Measurements from ENCODE around the gene EPSTI1.

The EPSTI1 gene

DNA sequence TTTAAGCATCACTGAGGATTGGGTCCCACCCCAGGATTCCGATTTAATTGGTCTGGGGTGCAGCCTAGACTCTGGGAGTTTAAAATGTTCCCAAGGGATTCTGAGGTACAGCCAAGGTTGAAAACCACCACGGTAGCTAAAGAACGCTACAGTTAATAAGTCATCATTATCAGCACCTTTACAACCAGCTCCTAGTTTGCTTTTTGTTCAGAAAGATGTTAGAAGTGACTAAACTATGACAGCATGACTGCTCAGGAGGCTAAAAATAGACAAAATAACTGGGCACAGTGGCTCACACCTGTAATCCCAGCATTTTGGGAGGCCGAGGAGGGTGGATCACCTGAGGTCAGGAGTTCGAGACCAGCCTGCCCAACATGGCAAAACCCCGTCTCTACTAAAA lies 11.7 kb upstream of the EPSTI1 start:
- DNase-seq, result no peak

DNA sequence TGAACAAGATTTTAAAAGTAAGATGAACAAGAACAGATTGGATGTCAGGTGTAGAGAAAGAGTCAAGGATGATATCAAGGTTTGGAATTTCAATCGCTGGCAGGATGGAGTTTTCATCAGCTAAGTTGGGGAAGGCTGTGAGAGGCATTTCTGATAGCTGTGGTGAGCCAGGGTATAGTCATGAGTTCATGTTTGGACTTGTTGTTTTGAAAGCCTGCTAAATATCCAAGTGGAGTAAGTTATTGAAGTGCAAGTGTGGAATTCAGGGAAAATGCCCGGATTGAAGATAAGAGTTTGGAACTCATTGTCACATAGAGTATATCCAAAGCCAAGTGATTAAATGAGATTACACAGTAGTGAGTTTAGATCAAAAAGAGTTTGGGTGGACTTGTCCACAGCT lies 11.0 kb upstream of the EPSTI1 start:
- DNase-seq, result no peak

DNA sequence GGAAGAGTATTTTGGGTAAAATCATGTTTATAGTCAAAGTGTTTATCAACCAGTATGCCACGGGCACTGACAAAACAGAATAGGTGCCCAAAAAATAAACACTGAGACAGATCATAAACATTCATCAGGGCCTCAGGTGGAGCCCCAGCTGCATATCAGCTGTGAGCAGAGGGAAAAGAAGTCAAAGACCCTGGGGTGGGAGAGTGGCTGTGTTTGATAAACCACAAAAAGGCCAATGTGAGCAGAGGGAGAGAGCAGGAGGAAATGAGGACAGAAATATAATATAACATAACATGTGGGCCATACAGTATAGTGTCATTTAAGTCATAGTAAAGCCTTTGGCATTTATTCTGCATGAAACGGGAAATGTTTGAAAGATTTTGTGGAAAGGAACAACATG lies 10.0 kb upstream of the EPSTI1 start:
- DNase-seq, result no peak

DNA sequence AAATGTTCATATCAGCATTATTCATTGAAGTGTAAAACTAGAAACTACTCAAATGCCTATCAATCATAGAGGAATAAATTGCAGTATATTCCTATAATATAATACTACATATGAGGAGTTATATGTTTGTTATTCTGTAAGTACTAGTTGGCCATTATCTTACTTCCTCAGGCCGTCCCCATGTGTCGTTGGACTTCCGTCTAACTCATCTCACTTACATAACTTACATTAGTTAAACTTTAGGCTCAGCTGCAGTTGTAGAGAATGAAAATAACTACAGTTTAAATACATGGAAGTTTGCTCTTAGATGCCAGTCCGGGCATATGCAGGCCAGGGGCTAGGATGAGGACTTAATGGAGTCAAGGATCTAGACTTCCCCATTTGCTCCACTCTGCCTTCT lies 8.6 kb upstream of the EPSTI1 start:
- no peak for DNase-seq

DNA sequence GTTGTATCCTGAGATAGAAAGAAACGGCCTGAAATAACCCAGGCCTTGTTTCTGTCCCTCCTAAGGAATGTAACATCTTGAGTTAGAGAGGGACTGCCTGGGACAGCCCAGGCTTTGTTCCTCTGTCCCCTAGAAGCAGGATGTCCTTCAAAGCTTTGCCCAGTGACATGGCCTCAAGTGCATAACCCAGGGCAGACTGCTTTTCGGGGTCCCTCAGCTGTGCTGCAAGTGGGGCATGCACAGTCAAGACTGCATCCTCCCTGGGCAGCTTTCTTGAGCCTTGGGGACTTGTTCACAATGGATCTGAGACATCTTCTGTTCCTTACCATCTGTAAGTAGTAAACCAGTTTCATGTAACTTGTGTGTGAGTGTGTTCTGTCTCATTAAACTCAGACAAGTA lies 7.5 kb upstream of the EPSTI1 start:
- DNase-seq, result no peak

DNA sequence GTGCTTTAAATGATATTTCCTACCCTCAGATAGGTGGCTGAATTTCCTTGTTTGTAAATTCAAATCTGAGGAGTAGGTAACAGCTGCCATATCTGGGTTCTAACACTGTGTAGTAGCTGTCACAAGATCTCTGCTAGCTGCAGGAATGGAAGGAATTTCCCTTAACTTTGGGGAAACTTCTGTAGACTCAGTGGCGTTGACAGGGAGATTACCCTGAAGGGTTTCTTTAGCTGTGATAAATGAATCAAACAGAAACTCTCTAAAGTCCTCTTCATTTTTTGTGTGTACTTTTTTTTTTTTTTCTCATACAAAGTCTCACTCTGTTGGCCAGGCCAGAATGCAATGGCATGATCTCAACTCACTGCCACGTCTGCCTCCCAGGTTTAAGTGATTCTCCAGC lies 5.3 kb upstream of the EPSTI1 start:
- no peak for DNase-seq

DNA sequence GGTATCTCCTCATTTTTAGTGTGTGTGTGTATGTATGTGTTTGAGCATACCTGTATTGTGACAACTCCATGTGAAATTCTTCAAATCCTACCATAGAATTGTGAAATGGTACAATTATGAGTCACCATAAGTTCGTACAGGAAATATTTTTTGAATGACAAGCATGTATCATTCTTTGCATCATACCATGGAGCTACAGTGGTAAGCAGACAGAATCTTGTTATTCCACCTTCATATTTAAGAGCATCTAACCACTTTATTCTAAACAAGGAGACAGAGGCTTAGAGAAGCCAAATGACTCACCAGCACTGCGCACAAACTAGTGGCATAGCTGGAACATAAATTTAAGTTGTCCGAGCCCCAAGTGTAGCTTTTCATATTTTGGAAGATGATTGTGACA lies 4.5 kb upstream of the EPSTI1 start:
- DNase-seq, result peak; percentile 11

DNA sequence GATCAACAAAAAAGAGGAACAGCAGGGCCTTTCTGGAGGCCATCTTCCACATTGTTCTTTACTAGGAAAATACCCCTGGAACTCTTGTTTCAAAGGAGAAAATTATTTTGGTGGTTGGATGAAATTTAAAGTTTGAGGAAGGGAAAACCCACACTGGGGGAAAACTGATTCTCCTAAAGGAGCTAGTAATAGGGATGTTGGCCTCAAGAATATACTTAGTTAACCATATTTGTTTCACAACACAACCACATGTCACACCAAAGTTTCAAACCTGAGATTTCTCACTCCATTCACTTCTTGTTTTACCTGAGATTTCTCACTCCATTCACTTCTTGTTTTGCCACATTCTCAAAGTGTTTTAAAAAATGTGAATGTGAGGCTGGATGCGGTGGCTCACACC lies 2.8 kb upstream of the EPSTI1 start:
- DNase-seq, result no peak

DNA sequence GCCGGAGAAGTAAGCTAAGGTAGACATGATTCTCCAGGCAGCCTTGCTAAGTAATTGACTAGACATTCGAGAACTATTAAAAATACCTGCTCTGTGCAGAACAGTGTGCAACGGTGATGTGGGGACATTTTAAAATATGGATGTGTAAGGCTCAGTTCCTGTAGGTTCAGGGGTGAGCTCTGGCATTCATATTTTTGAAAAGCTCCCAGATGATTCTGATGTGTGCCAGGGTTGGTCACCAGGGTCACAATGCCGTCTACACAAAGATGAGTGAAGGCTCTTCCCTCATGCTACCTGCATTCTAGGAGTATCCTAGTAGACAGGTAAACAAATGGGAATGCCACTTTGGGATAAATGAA lies 702 bp upstream of the EPSTI1 start:
- no peak for DNase-seq

DNA sequence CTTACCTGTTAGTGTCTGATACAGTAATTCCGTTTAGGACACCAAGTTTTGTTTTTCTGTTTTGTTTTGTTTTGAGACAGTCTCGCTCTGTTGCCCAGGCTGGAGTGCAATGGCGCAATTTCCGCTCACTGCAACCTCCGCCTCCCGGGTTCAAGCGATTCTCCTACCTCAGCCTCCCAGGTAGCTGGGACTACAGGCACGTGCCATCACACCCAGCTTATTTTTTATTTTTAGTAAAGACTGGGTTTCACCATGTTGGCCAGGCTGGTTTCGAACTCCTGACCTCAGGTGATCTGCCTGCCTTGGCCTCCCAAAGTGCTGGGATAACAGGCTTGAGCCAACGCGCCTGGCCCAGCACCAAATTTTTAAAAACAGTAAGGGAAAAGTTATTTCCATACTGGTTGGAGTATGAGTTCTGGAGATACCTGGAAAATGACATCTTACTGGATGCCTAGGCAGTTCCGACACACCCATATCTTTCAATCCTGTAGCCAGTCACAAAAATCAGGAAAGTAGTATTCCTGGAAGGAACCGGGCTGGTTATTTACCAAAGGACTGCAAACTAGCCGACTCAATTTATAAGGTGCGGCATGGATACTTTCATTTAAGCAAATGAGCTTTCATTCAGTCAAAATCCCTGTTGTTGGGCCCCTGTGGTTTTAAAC lies 676 bp downstream of the EPSTI1 start:
- peak; percentile 28 for DNase-seq

DNA sequence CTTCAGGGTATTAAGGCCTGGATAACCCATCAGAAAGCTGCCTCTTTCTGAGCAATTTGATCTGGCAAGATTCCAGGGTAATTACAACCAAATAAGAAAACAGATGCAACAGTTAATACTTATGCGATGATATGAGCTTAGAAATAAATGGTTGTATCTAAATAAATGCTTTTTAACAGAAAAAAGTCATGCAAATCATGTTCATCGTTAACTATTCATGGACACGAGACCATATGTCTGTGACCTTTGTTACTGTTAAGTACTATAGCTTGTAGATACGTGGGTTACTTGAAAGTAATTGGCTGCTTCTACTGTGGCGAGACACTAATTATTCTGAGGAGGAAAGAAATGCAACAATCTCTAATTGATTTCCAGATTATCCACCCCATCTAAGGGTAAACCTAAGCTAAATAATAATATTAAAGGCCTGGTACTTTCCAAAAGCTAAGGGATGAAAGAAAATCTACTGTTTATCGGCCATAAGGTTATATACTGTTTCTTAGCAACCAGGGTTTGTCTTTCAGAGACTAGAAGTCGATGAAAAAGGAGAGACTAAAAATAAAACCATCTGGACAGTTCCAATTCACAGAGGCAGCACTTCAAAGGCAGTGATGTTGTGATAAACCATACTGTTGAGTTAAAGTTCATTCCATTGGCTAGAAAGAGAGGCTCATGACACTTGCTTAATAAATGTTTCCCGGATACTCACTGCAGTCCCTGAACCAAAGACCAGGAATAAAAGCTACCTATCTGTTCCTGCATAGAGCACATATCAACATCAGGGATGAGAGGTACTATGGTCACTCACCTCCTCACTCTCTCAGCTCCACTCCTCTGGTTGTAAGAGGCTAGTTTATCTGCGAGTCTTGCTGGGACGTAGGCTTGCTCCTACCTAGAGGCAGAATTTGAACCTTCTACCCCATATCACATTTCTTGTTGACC lies 1.5 kb downstream of the EPSTI1 start:
- DNase-seq, result no peak

DNA sequence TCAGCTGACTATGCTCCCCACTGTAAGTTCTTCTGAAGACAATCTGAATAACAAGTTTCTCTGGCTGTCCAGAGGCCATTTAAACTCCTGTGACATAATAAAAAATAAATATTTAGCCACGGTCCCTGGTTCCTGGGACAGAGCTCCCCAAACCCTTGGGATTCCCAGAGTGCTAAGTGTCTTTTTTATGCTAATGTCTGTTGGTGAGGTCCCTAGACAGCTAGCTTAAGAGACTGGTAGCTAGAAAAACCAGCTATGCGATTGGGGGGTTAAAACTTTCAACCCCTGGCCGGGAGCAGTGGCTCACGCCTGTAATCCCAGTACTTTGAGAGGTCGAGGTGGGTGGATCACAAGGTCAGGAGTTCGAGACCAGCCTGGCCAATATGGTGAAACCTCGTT lies 5.9 kb downstream of the EPSTI1 start:
- no peak for DNase-seq

DNA sequence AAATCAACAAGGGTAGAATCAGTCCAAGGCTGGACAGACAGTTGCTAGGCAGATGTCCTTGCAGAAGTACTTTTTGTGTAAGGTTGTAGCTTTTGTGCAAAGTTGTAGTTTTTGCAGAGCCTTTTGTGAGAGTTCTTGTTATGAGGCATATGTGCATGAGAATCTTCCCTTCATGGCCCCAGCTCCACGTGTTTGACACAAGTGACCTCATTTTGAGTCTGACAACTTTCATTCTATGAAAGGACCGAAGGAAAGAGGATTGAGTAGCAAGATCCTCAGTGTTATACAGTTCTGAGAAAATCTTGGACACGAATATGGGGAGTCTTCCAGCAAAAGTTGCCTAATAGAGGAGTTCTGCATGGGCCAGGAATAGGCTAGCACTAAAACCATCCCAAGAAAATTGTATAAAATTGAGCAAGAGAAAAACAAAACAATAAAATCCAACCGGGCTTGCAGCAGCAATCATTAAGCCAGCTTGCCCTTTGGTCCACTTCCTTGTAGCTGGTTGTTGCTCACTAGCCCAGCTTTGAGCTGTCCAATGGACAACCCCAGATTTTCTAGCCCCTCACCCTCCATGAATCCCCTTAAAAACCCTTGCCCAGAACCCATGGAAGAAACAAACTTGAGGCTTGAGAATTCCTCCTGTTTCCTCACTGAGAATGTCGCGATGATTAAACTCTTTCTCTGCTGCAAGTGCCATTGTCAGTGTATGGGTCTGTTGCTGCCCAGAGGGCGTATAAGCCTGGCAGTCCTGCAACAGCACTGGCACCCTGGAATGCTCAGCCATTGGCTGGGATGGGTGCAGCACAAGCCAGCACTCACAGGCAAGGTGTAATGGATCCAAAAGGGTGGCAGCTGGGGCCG lies 6.5 kb downstream of the EPSTI1 start:
- DNase-seq, result no peak

DNA sequence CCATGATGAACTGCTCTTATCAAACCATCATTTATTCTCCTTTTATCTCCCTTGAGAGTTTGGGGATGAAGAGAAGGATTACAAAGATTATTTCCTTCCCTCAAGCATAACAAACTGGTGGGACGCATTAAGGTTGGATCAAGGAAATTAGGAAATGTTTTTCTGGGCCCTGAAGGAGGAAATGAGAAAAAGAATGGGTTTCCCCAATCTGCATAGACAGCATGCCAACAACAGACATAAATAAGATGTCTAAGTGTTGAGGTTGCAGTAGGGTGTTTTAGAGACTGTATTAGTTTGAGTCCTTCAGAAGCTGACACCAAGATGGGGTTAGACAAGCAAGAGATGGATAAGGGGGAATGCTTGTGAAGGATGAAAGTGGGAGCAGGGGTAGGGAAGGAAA lies 7.3 kb downstream of the EPSTI1 start:
- no peak for DNase-seq

DNA sequence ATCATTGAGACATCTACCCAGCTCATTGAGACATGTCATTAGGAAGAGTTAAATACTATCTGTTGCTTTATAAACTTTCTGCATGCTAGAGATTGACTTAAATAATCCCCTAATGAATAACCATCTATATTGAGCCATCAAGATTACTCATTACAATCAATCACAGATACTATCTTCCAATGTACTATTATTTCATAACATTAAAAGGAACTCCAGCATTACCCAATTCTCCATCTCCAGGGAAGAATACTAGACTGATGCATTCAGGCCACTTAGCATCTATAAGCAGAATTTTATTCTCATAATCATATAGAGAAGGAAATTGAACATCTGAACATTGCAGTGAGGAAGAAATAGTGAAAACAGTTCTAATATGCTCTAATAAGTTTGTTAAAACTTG lies 8.0 kb downstream of the EPSTI1 start:
- DNase-seq, result no peak

DNA sequence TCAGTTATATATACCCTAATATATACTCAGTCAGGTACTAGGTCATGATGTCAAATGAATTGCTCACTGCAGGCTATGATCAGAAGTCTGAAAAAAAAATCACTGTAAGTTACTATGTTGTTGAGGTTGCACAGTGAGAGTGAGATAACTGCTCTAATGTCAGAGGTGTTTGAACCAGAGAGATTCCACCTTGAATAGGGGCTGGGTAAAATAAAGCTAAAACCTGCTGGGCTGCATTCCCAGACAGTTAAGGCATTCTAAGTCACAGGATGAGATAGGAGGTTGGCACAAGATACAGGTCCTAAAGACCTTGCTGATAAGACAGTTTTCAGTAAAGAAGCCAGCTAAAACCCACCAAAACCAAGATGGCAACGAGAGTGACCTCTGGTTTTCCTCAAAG lies 10.2 kb downstream of the EPSTI1 start:
- DNase-seq, result peak; percentile 1

DNA sequence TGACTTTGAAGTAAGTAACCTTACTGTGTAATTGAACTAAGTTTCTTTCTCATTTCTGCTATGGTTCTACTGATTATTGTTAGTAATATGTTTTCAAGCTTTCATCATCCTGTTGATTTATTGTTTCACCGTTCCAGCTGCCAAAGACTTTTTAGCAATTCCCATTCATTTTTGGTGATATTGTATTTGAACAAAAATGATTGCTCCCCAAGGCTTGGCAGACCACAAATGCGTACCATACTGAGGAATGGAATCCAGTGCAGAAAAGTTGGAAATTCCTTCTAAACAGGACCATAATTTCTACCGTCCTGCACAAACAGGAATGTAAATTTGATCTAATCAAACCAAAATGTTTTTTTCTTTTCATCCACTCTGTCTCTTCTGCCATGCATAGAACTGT lies 10.7 kb downstream of the EPSTI1 start:
- no peak for DNase-seq

DNA sequence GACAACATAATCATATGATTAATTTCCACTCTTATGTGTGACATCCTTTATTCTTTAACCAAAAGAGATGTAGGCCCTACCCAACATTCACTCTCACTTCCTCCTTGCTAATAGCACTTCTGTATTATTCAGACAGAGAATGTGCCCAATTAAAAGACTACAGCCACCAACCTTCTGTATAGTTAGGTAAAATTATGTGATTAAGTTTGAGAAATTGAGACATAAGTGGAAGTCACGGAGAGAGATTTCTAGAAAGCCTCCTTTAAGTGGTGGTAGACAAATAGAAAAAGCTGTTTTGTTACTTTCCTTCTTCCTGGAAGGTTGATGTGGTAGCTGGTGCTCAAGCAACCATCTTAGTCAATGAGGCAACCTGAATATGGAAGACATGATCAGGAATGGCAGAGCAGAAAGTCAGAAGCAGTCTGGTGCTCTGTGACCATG lies 14.8 kb downstream of the EPSTI1 start:
- DNase-seq, result no peak

DNA sequence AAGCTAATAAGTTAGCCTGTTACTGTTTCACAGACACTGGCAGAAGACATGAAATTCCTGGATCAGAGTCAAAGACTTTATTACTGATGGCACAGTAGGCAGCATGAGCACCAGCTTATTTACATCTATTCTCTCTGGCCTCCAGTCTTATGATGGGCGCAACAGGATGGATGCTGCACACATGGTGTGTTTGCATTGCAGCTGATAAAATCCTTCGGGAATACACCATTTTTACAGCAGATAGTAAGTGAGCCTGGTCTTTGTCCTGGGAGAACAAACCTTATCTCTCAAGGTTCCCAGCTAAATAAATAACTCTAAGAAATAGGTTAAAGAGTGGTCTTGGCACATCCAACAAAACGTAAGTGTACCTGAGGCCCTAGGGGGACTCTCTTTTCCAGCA lies 16.0 kb downstream of the EPSTI1 start:
- no peak for DNase-seq

DNA sequence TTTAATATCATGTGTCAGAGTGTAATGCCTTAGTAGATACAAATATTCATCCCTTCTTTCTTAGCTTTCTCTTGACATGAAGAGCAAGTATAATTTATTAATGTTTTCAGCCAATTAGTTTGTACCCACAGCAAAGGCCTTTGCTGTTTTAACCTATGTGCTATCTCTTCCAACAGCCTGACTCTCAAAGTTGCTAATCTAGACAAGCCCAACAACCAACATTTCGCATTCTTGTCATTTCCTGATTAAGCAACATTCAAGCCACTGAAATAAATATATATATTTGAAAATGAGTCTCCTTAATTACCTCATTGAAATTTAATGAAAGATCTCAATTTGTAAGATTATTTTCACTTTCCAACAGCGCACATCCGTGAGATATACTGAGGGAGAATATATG lies 18.5 kb downstream of the EPSTI1 start:
- DNase-seq, result no peak

DNA sequence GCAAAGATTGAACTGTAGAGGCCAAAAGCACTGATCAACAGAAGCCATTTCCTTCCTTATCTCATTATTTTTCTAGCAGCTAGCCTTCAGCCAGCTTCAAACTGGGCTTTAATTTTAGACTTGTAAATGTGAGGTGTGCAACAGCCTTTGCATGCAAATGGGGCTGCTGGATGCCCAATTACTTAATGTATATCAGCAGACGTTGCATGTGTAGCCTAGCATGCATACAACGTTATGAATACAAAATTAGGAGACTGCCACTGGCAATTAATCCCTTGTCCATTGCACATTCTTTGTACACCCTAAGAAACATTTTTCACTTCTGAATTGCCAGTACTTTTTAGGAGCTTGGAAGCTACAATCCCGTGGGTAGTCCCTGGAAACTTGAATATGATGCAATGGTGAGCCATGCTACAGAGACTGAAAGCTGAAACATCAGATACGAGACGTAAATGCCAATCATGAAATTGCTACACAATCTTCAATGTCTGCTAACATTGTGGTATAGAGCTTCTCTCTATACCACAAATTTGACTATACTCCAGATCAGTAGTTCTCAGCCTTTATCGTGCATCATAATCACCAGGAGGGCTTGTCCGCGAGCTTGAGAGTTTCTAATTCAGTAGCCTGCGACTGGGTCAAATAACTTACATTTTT lies 20.2 kb downstream of the EPSTI1 start:
- DNase-seq, result no peak

DNA sequence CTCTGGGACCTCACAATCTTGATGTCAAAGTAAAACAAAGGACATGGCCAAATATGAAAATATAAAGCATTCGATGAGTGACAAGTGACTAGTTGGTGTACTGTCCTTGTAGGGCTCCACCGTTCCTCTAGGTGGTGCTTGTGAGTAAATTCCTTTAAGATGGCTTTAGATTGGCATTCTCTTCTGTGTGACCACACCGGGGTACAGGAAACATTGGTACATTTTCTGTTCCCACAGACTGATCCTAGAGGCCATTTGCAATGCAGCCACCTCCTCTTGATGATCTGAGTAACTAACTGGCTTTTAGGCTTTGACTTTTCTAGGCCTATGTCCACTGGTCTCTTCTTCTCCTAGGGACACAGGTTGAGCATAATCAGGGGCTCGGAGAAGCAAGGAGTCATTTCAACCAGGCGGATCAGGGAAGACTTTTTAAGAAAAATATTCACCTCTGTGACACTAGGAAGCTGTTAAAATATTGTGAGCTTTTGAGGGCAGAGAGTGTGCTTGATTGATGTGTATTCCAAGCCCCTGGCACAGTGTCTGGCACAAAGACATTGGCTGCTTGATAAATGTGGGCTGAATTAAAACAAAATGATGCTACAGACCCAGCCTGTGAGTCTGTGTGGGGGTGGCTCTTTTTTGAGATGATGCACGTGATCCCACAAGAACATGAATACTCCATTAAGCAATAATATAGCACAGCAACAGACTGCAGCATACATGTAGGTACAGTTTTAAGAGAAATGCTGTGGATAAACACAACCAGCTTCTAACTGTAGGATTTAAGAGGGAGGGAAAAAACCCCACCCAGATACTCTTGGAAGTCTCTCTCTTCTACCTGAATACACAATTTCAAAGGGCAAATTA lies 21.0 kb downstream of the EPSTI1 start:
- peak; percentile 72 for DNase-seq

Measured in DMS53 (cell line).